GM21360 (cell line): Measurements from ENCODE around the gene NAPEPLD.
A peak's percentile ranks its signal among the peaks of the same experiment; 100 is the strongest.
"Not testable (repeated sequence)": the region's sequence is repeated elsewhere in the genome, so short reads cannot be mapped to it uniquely, and the experiment has no call there.

Experiments
- ATAC-seq: cut with Tn5 transposase; IDR thresholded peaks from one replicate; pipeline ENCODE4 v1.9.1; 2021; ENCODE audit warnings: mild to moderate bottlenecking, moderate library complexity; ENCODE audit not compliant: unreplicated experiment

The NAPEPLD gene

DNA sequence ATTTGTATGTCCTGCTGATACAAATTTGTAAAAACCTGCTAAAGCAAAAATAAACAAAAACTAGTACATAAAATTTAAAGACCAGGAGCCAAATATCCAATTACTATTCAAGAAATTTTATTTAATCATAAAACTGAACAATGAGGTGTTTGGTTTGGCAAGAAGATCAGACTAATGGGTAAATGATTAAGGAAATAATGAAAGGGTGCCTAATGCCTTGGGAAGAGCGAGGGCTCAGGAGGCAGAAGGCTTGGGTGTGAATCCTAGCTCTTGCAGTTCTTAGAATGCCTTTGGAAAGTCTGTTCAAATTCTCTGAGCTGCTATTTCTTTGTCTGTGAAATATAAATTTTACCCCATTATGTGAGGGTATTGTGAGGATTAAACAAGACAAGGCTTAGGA, 32.4 kb downstream of the NAPEPLD start:
- ATAC-seq, result no peak

DNA sequence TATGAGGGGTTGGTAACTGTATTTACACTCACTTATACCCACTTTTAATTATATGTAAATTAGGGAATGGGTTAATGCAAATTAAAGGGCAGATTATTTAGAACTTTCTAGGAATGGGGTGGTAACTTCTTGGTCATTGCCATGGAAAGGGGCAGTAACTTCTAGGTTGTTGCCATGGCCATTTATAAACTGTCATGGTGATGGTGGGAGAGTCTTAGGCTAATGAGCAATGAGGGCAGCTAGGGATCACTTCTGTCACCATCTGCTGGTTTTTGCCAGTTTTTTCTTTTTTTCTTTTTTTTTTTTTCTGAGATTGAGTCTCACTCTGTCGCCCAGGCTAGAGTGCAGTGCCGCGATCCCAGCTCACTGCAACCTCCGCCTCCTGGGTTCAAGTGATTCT, 33.1 kb downstream of the NAPEPLD start:
- ATAC-seq, result no peak

DNA sequence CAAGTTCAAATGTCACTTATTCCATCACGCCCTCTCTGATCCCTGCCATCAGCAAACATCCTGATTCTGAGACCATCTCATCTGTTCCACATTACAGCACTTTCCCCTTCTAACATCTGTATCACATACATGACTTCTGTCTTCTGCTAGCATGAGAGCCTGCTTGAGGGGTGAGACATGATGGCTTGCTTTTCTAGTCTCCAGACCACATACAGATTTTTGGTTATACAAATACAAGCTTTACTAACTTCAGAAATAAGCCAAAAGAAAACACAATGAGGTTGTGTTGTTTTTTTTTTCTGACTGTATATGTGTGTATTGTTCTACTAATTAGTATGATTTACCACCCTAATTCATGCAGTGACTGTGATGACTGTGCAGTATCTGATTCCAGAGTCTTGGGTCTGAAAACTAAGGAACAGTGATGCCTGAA, 34.3 kb downstream of the NAPEPLD start:
- no peak for ATAC-seq

DNA sequence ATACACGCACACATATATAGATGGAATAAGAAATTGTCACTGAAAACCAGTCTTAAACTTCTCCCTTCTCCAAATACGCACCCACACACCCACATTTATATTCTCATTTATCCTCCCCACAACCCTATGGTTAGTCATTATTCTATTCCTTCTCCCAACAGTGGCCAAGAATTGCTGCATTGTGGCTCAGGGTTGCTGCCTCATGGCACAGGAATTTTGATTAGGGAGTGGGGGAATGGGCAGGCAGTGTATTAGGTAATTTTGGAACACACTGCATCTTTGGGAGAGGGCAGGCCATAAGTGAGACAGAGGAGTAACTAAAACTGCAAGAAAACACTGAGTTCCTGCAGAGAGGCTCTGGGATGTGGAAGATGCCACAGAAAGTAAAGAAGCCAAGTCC, 35.7 kb downstream of the NAPEPLD start:
- no peak for ATAC-seq

DNA sequence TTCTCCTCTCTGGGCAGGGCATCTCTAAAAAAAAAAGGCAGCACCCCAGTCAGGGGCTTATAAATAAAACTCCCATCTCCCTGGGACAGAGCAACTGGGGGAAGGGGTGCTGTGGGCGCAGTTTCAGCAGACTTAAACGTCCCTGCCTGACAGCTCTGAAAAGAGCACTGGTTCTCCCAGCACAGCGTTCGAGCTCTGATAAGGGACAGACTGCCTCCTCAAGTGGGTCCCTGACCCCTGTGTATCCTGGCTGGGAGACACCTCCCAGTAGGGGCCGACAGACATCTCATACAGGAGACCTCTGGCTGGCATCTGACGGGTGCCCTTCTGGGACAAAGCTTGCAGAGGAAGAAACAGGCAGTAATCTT, 42.2 kb downstream of the NAPEPLD start:
- not testable (repeated sequence) for ATAC-seq

DNA sequence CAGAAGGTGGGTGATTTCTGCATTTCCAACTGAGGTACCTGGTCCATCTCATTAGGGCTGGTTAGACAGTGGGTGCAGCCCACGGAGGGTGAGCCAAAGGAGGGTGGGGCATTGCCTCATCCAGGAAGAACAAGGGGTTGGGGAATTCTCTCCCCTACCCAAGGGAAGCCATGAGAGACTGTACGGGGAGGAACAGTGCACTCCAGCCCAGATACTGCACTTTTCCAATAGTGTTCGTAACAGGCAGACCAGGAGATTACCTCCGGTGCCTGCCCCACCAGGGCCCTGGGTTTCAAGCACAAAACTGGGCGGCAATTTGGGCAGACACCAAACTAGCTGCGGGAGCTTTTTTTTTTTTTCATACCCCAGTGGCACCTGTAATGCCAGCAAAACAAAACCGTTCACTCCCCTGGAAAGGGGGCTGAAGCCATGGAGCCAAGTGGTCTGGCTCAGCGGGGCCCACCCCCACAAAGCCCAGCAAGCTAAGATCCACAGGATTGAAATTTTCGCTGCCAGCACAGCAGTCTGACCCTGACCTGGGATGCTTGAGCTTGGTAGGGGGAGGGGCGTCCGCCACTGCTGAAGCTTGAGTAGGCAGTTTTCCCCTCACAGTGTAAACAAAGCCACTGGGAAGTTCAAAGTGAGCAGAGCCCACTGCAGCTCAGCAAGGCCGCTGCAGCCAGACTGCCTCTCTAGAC, 42.7 kb downstream of the NAPEPLD start:
- ATAC-seq, result no peak

DNA sequence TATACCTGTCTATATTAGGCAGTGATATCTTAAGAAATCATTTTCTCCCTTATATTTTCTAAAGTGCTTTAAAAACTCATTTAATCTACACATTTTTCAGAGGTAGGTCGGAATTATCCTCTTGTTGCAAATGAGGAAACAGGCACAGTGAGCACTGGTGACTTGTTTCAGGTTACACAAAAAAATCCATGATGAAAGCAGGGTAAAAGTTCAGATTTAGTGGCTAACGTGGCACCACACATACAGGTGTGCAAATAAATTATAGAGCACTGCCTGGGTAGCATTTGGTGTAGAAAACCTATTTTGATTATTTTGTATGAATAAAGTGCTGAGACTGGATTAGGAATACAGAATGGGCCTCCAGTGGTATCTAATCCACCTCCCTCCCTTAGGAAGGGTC, 47.4 kb downstream of the NAPEPLD start:
- ATAC-seq, result no peak

DNA sequence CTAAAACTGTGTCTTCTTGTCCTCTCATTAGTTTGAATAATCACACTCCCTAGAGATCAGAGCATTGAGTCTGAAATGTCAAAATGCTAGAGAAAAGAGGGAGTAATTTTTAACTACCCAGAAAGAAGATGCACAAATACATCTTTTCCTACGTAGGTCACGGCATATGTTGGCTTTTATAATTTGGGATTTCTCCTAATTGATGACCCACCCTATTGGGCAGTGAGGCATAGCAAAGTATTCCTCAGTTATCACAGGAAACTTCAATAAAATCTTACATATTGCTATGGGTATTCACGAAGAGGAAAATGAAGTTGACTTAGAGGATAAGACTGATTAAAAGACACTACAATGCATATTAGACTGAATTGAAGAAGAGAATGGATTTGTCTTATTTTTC, 48.6 kb downstream of the NAPEPLD start:
- no peak for ATAC-seq

DNA sequence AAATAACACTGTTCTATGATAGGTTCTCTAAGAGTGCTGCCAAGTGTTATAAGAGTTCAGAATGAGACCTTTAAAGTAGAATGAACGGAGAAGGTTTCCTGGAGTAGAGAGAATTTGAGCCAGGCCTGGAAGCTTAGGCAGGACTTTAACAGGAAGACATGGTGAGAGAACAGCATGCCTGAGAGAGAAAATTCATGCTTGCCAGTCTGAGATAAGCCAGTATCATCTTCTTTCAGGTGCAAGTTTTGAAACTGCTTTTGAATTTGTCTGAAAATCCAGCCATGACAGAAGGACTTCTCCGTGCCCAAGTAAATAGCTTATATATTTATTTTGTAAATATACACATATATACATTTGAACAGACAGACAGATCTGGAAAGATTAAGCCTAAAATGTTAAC, 51.9 kb downstream of the NAPEPLD start:
- ATAC-seq, result no peak

DNA sequence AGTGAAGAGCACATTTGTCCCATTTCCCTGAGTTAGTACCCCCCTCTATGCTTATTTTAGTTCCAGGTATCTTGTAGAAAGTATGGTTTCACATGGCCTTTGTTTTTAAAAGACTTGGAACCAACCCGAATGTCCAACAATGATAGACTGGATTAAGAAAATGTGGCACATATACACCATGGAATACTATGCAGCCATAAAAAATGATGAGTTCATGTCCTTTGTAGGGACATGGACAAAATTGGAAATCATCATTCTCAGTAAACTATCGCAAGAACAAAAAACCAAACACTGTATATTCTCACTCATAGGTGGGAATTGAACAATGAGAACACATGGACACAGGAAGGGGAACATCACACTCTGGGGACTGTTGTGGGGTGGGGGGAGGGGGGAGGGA, 53.3 kb downstream of the NAPEPLD start:
- ATAC-seq, result not testable (repeated sequence)

DNA sequence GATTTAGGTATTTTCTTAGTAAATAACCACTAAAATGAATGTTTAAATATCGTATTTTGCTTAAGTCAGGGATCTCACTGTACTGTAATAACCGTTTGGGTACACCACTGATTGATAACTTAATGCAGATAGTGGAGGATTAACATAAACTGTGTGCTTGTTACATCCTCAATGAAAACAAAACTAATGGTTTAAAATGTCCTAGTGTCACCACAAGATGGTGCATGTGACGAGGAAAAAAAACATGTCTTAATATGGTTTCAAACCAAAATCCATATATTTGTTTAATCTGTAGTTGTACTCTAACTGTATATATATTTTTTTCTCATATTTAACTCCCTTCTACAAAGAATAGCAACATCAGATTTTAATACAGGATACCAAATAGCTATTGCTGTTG, 54.8 kb downstream of the NAPEPLD start:
- ATAC-seq, result no peak

DNA sequence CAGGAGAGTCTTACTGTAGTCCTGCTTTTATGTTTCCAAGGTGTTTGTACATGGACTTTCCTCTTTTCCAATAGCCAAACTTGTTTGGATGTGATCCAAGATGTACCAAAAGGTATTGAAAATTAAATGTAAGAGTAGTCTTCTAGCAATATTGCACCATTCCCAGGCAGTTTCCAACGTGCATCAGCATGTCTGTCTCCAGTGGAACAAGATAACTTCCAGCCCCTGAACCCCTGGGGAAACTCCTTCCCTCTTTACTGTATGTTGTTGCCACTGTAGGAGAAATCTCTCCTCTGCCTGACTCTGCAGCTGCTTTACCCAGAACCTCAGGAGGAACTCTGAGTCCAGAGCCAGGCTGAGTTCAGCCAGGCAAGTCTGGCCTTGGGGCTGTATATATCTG, 55.5 kb downstream of the NAPEPLD start:
- ATAC-seq, result no peak

DNA sequence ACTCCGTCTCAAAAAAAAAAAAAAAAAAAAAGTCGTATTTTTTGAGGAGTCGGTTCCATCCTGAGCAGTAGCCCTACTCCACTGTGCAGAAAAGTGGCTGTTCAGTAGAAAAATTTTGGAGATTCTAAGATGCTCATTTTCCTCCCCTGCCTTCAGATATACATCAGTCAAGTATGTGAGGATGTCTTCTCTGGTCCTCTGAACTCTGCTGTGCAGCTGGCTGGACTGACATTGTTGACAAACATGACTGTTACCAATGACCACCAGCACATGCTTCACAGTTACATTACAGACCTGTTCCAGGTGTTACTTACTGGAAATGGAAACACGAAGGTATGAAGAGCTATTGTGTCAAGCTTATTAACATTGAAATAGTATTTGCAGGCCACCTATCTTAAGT, 56.6 kb downstream of the NAPEPLD start:
- ATAC-seq, result not testable (repeated sequence)

DNA sequence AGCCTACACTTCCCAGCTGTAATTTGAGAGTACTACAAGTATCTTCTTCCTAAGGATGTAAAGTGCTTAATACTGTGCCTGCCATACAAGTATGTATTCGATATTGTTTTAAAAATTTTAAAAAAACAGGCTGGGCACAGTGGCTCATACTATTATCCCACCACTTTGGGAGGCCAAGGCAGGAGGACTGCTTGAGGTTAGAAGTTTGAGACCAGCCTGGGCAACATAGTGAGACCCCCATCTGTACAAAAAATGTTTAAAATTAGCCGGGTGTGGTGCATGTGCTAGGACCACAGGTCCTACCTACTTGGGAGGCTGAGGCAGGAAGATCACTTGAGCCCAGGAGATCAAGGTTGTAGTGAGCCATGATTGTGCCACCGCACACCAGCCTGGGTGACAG, 65.7 kb downstream of the NAPEPLD start:
- no peak for ATAC-seq

DNA sequence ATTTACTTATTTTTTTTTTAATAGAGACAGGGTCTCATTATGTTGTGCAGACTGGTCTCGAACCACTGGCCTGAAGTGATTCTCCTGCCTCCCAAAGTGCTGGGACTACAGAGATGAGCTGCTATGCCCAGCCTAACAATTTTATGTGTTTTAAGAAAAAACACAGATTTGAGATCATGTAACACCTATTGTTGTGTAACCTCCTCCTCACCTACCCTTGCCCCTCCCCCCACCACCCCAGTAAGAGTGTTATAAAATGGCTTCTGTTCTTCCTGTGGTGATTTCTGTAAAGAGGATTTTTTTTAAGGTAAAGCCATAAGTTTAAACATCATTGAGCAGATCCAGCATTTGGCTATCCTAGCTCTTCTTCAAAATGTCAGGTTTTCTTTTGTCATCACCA, 66.4 kb downstream of the NAPEPLD start:
- ATAC-seq, result no peak

DNA sequence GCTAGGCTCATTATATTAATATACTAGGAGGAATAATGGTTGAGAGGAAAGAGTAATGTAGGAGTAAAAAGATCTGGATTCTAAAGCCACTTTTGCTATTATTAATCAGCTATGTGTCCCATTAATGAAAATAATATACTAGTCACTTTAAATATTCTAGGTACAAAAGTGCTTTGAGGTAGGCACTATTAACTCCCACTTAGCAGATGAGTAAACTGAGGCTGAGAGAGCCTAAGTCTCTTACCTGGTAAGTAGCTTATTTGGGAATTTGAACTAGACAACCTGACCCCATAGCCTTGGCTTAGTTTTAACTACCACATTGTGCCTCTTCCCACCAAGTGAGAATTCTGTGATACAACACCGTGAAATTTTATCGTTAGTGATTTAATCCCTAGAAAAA, 68.0 kb downstream of the NAPEPLD start:
- no peak for ATAC-seq

DNA sequence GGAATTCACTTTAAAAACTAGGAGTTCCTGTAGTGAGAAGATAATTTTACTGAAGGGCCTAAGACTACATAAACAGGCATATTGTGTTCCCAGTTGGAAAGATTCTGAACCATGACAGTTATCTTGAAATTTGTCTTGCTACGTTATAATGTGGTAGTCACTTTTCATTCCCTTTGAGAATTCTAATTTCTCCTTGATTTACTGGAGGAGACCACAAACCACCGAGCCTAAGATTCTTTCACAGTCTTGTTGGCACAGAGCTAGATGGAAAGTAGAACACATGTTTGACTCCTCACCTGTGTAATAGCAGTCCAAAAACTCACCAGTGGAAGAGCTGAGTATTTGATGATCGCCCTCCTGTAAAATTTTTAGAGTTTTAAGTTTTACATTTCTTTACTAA, 69.1 kb downstream of the NAPEPLD start:
- ATAC-seq, result no peak

DNA sequence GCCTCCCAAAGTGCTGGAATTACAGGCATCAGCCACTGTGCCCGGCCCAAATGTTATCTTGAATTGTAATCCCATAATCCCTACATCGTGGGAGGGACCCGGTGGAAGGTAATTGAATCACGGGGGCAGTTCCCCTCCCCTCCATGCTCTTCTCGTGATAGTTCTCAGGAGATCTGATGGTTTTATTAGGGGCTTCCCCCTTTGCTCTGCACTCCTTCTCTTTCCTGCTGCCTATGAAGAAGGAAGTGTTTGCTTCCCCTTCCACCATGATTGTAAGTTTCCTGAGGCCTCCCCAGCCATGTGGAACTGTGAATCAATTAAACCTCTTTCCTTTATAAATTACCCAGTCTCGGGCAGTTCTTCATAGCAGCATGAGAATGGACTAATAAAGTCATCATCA, 70.7 kb downstream of the NAPEPLD start:
- ATAC-seq, result not testable (repeated sequence)

DNA sequence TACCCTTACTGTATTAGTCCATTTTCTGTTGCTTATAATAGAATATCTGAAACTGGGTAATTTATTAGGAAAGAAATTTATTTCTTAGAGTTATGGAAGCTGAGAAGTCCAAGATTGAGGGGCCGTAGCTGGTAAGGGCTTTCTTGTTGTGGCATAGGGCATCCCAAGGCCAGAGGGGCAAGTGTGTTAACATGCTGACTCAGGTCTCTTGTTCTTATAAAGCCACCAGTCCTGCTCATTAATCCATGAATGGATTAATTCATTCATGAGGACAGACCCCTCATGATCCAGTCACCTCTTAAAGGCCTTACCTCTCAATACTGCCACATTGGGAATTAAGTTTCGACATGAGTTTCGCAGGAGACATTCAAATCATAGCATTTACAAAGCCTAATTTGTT, 71.6 kb downstream of the NAPEPLD start:
- ATAC-seq, result no peak

DNA sequence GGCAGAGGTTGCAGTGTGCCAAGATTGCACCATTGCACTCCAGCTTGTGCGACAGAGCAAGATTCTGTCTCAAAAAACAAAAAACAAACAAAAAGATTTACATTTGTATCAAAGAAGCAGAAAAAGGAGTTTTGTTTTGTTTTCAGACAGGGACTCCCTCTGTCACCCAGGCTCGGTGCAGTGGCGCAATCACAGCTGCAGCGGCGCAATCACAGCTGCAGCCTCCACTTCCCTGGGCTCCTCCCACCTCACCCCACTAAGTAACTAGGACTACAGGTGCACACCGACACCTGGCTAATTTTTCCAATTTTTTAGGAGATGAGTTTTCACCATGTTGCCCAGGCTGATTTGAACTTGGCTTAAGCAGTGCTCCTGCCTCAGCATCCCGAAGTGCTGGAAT, 72.1 kb downstream of the NAPEPLD start:
- ATAC-seq, result no peak

DNA sequence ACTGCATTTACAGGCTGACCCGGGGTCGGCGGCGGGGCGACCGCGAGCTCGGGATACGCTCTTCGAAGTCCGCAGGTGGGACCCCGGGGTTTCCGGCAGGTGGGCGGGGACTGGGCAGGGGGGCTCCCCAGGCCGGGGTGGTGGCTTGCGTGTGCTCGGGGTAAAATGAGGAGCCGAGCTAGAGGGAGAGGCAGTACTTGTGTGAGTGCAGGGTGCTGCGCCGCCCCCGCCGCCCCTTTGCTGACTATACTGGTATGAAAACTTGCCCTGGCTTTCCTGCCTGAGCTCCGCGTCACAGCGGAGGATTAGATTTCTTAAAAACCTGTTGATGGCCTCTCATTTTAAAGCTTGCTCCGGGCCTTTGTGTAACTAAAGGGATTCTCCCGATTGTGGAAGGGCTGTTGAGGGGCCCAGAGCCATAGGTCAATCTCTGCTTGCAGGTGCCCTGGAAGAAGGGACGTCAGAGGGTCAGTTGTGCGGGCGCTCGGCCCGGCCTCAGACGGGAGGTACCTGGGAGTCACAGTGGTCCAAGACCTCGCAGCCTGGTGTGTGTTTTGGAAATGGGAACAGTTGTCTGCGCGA, 73.5 kb downstream of the NAPEPLD start:
- peak; percentile 37 for ATAC-seq

DNA sequence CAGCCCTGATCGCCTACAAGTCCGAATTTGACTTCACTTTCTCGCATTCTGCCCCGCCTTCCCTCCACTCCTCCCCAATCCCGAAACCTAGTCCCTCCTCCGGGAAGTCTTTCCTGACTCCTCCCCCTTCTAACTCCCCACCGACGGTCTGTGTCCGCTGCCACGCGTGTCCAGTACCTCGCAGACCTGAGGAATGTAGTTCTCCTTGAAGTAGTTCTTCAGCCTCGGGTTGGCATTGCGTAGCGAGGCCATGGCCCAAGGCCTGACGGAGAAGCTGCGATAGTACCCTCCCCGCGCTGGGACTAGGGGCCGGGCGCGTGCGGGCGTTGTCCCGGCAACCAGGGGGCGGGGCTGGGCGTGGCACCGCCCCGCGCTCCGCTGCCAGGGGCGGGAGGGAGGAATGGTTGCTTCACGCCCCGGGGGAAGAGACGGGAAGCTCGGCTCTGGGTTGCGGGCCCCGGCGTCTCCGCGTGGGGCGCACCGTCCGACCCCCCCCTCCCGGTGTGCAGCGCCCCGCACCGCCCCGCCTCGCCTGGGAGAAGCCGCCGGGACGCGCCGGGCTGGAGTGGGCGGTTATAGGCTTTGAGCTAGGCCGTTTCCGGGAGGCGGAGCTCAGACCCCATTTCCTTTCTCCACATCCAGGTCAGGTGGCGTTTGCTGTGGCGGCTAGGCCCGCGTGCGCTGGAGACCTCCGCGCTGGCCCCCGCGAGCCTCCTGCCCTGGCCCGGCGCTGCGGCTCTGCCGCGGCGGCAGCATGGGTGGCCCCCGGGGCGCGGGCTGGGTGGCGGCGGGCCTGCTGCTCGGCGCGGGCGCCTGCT, 74.2 kb downstream of the NAPEPLD start, which contains the start of the genes ARMC10 and FBXL13:
Gene ARMC10 (plus strand): TSS at position 622 of the 818 bp plus-strand sequence. CDS start 133 bp downstream, at position 755.
Gene FBXL13 (minus strand): TSS at position 278 of the 818 bp plus-strand sequence.
- ATAC-seq, result peak; percentile 90
